WERI-Rb-1 (cell line): ENCODE results near the gene PTPMT1.
"Not testable (repeated sequence)": the region's sequence is repeated elsewhere in the genome, so short reads cannot be mapped to it uniquely, and the experiment has no call there.

Source experiments
- DNase-seq: peaks from one replicate; pipeline ENCODE4 v3.0.0-alpha.2; 2020
- H3K27ac ChIP-seq: fragments of 250-450 bp; sonication (Bioruptor Pico); 2 replicates; pipeline ENCODE4 v1.5.1; 2020; ENCODE audit warnings: mild to moderate bottlenecking, moderate library complexity
- H3K27me3 ChIP-seq: fragments of 250-450 bp; sonication (Bioruptor Pico); 2 replicates; pipeline ENCODE4 v1.5.1; 2021; ENCODE audit warnings: mild to moderate bottlenecking, low read depth, moderate library complexity; ENCODE audit not compliant: insufficient read depth, severe bottlenecking
- H3K36me3 ChIP-seq: fragments of 250-450 bp; sonication (Bioruptor Pico); 2 replicates; pipeline ENCODE4 v1.5.1; 2020; ENCODE audit warnings: mild to moderate bottlenecking, moderate library complexity
- H3K4me3 ChIP-seq: 2 replicates; pipeline ENCODE4 v1.5.1; 2011; ENCODE audit warnings: low read depth, mild to moderate bottlenecking, control low read depth, low read length
- H3K9me3 ChIP-seq: fragments of 250-450 bp; sonication (Bioruptor Pico); 2 replicates; pipeline ENCODE4 v1.5.1; 2021; ENCODE audit warnings: mild to moderate bottlenecking, moderate library complexity; ENCODE audit not compliant: severe bottlenecking
- TF ChIP-seq, protein P1 (sequence below): IDR thresholded peaks from 2 replicates; pipeline ENCODE4 v1.5.1; 2011; ENCODE audit warnings: low read depth, mild to moderate bottlenecking, control low read depth, inconsistent platforms, low read length

Gene PTPMT1

DNA sequence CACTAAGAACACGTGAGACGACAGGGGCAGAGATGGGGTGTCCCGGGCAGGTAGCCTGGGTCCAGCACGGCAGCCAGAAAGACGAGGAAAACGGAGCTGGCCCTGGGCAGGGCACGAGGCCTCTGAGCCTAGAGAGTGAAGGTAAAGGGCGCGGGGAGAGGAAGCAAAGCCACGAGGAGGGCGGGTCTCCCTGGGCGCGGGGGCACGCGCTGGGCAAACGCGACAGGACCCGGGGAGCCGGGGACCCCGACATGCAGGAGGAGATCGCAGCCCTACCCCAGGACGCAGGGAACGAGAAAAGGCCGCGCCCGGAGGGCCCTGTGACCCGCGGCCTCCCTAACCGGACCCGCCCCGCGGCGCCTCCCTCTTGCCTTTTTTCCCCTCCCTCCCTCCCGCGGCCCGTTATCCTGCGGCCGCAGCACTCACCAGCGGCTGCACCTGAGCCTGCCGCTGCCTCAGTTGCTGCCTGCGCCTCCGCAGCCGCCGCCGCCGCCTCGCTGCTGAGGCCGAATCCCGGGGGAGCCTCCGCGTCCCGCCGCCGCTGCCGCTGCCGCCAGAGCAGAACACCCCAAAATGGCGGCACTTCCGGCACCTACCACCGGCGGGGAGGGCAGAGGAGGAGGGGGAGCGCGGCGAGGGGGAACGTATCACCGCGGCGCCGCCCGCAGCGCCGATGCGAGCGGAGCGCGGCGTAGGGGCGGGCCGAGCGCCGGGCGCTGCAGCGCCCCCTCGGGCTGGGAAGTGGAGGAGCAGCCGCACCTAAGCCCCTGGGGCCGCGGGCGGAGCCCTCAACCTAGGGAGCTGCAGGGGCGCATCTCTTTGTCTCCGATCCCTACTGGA lies 12.6 kb upstream of the PTPMT1 start, which contains the start of gene CELF1:
Gene CELF1 (minus strand): TSS at position 567 of the 840 bp plus-strand sequence. CDS start 53,609 bp downstream, outside the sequence.
- peaks cover 24% of the 10 kb centered on the region for H3K36me3 ChIP-seq
- no peaks in the 10 kb centered on the region for H3K9me3 ChIP-seq
- no peaks in the 10 kb centered on the region for H3K27me3 ChIP-seq
- TF ChIP-seq, protein P1, sequence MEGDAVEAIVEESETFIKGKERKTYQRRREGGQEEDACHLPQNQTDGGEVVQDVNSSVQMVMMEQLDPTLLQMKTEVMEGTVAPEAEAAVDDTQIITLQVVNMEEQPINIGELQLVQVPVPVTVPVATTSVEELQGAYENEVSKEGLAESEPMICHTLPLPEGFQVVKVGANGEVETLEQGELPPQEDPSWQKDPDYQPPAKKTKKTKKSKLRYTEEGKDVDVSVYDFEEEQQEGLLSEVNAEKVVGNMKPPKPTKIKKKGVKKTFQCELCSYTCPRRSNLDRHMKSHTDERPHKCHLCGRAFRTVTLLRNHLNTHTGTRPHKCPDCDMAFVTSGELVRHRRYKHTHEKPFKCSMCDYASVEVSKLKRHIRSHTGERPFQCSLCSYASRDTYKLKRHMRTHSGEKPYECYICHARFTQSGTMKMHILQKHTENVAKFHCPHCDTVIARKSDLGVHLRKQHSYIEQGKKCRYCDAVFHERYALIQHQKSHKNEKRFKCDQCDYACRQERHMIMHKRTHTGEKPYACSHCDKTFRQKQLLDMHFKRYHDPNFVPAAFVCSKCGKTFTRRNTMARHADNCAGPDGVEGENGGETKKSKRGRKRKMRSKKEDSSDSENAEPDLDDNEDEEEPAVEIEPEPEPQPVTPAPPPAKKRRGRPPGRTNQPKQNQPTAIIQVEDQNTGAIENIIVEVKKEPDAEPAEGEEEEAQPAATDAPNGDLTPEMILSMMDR = peak; percentile 85
- H3K4me3 ChIP-seq = peak within 1 kb of the TSS; percentile 98
- peak within 1 kb of the TSS; percentile 86 for H3K27ac ChIP-seq
- DNase-seq = peak; percentile 92

DNA sequence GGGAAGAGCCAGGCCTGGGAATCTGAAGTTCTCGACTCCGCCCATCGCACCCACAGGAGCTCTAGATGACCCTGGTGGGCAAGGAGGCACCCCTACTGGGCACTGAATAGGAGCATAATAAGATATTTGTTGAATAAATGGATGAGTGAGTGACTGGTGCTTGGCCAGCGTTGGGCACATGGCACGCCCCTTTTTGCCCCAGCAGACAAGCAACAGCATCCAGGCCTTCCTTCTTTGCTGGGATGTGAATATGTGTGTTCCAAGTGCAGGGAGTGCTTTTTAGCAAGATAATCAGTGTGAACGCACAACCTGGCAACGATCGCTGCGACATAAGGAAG lies 12.0 kb upstream of the PTPMT1 start:
- no peaks in the 10 kb centered on the region for H3K9me3 ChIP-seq
- TF ChIP-seq, protein P1 = no peak
- DNase-seq = no peak
- peaks cover 24% of the 10 kb centered on the region for H3K36me3 ChIP-seq
- H3K4me3 ChIP-seq = peak overlapping the region; percentile 32
- no peaks in the 10 kb centered on the region for H3K27me3 ChIP-seq
- peak overlapping the region; percentile 71 for H3K27ac ChIP-seq

DNA sequence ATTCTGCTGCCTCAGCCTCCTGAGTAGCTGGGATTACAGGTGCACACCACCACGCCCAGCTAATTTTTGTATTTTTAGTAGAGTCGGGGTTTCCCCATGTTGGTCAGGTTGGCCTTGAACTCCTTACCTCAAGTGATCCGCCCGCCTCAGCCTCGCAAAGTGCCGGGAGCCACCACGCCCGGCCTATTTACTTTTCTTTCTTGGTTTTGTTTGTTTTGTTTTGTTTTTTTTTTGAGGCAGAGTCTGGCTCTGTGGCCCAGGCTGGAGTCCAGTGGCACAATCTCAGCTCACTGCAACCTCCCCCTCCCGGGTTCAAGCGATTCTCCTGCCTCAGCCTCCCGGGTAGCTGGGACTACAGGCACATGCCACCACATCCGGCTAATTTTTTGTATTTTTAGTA lies 8.4 kb upstream of the PTPMT1 start:
- not testable (repeated sequence) for H3K4me3 ChIP-seq, DNase-seq, H3K27ac ChIP-seq, H3K36me3 ChIP-seq, H3K27me3 ChIP-seq, H3K9me3 ChIP-seq

DNA sequence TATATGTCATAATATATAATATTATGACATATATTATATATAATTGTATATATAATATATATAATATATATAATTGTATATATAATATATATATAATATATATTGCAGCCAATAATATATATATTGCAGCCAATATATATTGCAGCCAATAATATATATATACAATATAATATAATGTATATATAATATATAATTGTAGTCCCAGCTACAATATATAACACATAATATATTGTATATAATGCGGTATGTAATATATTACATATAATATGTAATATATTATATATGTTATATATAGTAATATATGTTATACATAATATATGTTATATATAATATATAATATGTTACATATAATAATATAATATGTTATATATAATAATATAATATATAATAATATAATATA lies 6.7 kb upstream of the PTPMT1 start:
- TF ChIP-seq, protein P1 = no peak
- DNase-seq = no peak
- no peaks in the 10 kb centered on the region for H3K9me3 ChIP-seq

DNA sequence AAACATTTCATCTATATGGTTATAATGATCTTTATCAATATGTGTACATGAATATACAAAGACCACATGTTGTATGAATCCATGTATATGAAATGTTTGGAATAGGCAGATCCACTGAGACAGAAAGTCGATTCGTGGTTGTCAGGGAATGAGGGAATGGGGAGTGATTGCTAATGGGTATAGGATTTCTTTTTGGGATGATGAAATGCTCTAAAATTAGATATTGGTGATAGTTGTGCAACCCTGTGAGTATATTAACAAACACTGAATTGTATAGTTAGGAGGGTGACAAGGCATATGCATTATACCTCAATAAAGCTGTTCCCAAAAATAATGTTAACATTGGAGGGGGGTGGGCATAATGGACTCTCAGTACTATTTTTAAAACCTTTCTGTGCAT lies 5.0 kb upstream of the PTPMT1 start:
- no peaks in the 10 kb centered on the region for H3K27me3 ChIP-seq
- DNase-seq = no peak
- no peak overlapping the region for H3K4me3 ChIP-seq
- no peaks in the 10 kb centered on the region for H3K36me3 ChIP-seq
- no peaks in the 10 kb centered on the region for H3K9me3 ChIP-seq
- TF ChIP-seq, protein P1 = no peak
- no peak overlapping the region for H3K27ac ChIP-seq

More for the DNA sequence above, 6.7 kb upstream of the PTPMT1 start:
- H3K36me3 ChIP-seq = no peaks in the 10 kb centered on the region
- H3K27ac ChIP-seq = no peak overlapping the region
- H3K4me3 ChIP-seq = no peak overlapping the region
- H3K27me3 ChIP-seq = no peaks in the 10 kb centered on the region

DNA sequence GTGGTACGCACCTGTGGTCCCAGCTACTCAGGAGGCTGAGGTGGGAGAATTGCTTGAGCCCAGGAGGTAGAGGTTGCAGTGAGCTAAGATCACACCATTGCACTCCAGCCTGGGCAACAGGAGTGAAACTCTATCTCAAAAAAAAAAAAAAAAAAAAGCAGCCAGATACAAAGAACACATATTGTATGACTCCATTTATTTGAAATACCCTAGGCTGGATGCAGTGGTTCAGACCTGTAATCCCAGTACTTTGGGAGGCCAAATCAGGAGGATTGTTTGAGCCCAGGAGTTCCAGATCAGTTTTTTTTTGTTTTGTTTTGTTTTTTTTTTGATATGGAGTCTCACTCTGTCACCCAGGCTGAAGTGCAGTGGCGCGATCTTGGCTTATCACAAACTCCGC lies 3.0 kb upstream of the PTPMT1 start:
- not testable (repeated sequence) for H3K27ac ChIP-seq, H3K27me3 ChIP-seq, H3K36me3 ChIP-seq, H3K4me3 ChIP-seq, DNase-seq, H3K9me3 ChIP-seq

DNA sequence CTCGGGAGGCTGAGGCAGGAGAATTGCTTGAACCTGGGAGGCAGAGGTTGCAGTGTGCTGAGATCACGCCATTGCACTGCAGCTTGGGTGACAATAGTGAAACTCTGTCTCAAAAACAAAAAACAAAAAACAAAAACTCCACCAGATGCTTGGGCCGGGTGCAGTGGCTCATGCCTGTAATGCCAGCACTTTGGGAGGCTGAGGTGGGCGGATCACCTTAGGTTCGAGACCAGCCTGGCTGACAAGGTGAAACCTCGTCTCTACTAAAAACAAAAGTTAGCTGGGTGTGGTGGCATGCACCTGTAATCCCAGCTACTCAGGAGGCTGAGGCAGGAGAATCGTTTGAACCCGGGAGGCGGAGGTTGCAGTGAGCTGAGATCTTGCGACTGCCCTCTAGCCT lies 1.0 kb upstream of the PTPMT1 start:
- H3K9me3 ChIP-seq, H3K4me3 ChIP-seq, DNase-seq, H3K27ac ChIP-seq, H3K27me3 ChIP-seq: not testable (repeated sequence)
- peaks cover 16% of the 10 kb centered on the region for H3K36me3 ChIP-seq
